ENCODE results near the gene PCYT1A. TPM values are rescaled to one million over a fixed set of nuclear protein-coding genes. Genes with fewer than 3 reads are reported as not detected.
A peak's percentile ranks its signal among the peaks of the same experiment; 100 is the strongest.
"Not testable (repeated sequence)": the region's sequence is repeated elsewhere in the genome, so short reads cannot be mapped to it uniquely, and the experiment has no call there.

PCYT1A gene
- polyA plus RNA-seq, 1 donor (not counting 4 experiments of a cell fraction or from before 2014, with no cell fraction given): 108 TPM

- H2AFZ ChIP-seq (ENCODE audit: control insufficient read depth, low read length): peak overlapping the region; percentile 82
- dilution Hi-C loops (cut with MboI; ENCODE audit: extremely low pct_ligation_motif_present, low sequenced_read_pairs): no loop called here
- H4K20me1 ChIP-seq (ENCODE audit: control insufficient read depth, extremely low read depth, insufficient read depth, low read length): no peaks in the 10 kb centered on the region
- H3K4me1 ChIP-seq (ENCODE audit: control insufficient read depth, extremely low read depth, insufficient read depth, low read length): peaks cover 31% of the 10 kb centered on the region
- no peaks in the 10 kb centered on the region for H3K9me3 ChIP-seq (ENCODE audit: control insufficient read depth, low read depth, low read length)
- H3K27me3 ChIP-seq (ENCODE audit: control insufficient read depth, extremely low read depth, insufficient read depth, low read length): no peaks in the 10 kb centered on the region
- H3K9me1 ChIP-seq (ENCODE audit: control insufficient read depth, extremely low read depth, insufficient read depth, low read length): no peaks in the 10 kb centered on the region
- peak overlapping the region; percentile 50 for H3K4me2 ChIP-seq (ENCODE audit: control insufficient read depth, extremely low read depth, insufficient read depth, low read depth, low read length)
- peaks cover 0 to 7% of the 10 kb centered on the region in 2 experiments for H3K36me3 ChIP-seq (ENCODE audit: control insufficient read depth in 2 of 2, extremely low read depth in 1 of 2, insufficient read depth in 2 of 2, low read length in 2 of 2)
- DNase-seq (ENCODE audit: low read depth, low spot score) (peak; percentile 67), FAIRE-seq (peak; percentile 80)
- H3K79me2 ChIP-seq (ENCODE audit: control insufficient read depth, insufficient read depth, low read length): peaks cover 7% of the 10 kb centered on the region
- no peak for TF ChIP-seq CTCF (optimal IDR thresholded peaks at IDR 0.05 in 1 of 3, IDR thresholded peaks at IDR 0.05 in 1 of 3, conservative IDR thresholded peaks at IDR 0.05 in 1 of 3; ENCODE audit: extremely low read depth in 1 of 3, insufficient read depth in 2 of 3, low read length in 3 of 3)
- no peak for TF ChIP-seq EZH2 (IDR thresholded peaks at IDR 0.05; ENCODE audit: low read length)
- H3K4me3 ChIP-seq (ENCODE audit: control insufficient read depth in 2 of 3, extremely low read depth in 1 of 3, insufficient read depth in 2 of 3, low read depth in 1 of 3, low read length in 3 of 3): no peak overlapping the region
- peak overlapping the region; percentile 54 for H3K9ac ChIP-seq (ENCODE audit: control insufficient read depth, extremely low read depth, insufficient read depth, low read length)
- peak overlapping the region; percentile 71 for H3K27ac ChIP-seq (ENCODE audit: control insufficient read depth, insufficient read depth, low read length)
Observed at GRCh38 chr3:196320137-196320536, 32.6 kb upstream of the PCYT1A start.

- Histone ChIP-seq H3K27ac (ENCODE audit: control insufficient read depth, insufficient read depth, low read length) (peak within 1 kb of the TSS; percentile 88), H3K4me2 (ENCODE audit: control insufficient read depth, extremely low read depth, insufficient read depth, low read depth, low read length) (peak within 1 kb of the TSS; percentile 62)
- no peak for FAIRE-seq
Observed at GRCh38 chr3:196317687-196318467, 30.4 kb upstream of the PCYT1A start, which contains the start of gene DYNLT2B. TSS of gene DYNLT2B (minus strand) at chr3:196318240. CDS start at chr3:196318152, 88 bp downstream.

GRCh38 chr3:196316799-196317686 is 29.5 kb upstream of the PCYT1A start:
- dilution Hi-C loops (cut with MboI; ENCODE audit: extremely low pct_ligation_motif_present, low sequenced_read_pairs); H3K9me3 ChIP-seq (ENCODE audit: control insufficient read depth, low read depth, low read length); DNase-seq (ENCODE audit: low read depth, low spot score); H4K20me1 ChIP-seq (ENCODE audit: control insufficient read depth, extremely low read depth, insufficient read depth, low read length); H3K36me3 ChIP-seq (ENCODE audit: control insufficient read depth in 2 of 2, extremely low read depth in 1 of 2, insufficient read depth in 2 of 2, low read length in 2 of 2); FAIRE-seq; H3K27me3 ChIP-seq (ENCODE audit: control insufficient read depth, extremely low read depth, insufficient read depth, low read length); H3K79me2 ChIP-seq (ENCODE audit: control insufficient read depth, insufficient read depth, low read length); H3K9me1 ChIP-seq (ENCODE audit: control insufficient read depth, extremely low read depth, insufficient read depth, low read length): not testable (repeated sequence)
- H3K4me2 ChIP-seq (ENCODE audit: control insufficient read depth, extremely low read depth, insufficient read depth, low read depth, low read length): peak overlapping the region; percentile 62
- H3K9ac ChIP-seq (ENCODE audit: control insufficient read depth, extremely low read depth, insufficient read depth, low read length): peak overlapping the region; percentile 92
- H2AFZ ChIP-seq (ENCODE audit: control insufficient read depth, low read length): peak overlapping the region; percentile 80
- H3K27ac ChIP-seq (ENCODE audit: control insufficient read depth, insufficient read depth, low read length): peak overlapping the region; percentile 88
- peaks cover 31% of the 10 kb centered on the region for H3K4me1 ChIP-seq (ENCODE audit: control insufficient read depth, extremely low read depth, insufficient read depth, low read length)
- peak overlapping the region; percentile 79 to 84 (median 82) for H3K4me3 ChIP-seq (ENCODE audit: control insufficient read depth in 2 of 3, extremely low read depth in 1 of 3, insufficient read depth in 2 of 3, low read depth in 1 of 3, low read length in 3 of 3)

More at GRCh38 chr3:196317687-196318467, 30.4 kb upstream of the PCYT1A start, which contains the start of gene DYNLT2B:
- no peaks in the 10 kb centered on the region for H3K9me1 ChIP-seq (ENCODE audit: control insufficient read depth, extremely low read depth, insufficient read depth, low read length)
- H3K9ac ChIP-seq (ENCODE audit: control insufficient read depth, extremely low read depth, insufficient read depth, low read length): peak within 1 kb of the TSS; percentile 92
- H3K4me1 ChIP-seq (ENCODE audit: control insufficient read depth, extremely low read depth, insufficient read depth, low read length): peaks cover 31% of the 10 kb centered on the region
- dilution Hi-C loops (cut with MboI; ENCODE audit: extremely low pct_ligation_motif_present, low sequenced_read_pairs): no loop called here
- H3K9me3 ChIP-seq (ENCODE audit: control insufficient read depth, low read depth, low read length): no peaks in the 10 kb centered on the region
- H3K36me3 ChIP-seq (ENCODE audit: control insufficient read depth in 2 of 2, extremely low read depth in 1 of 2, insufficient read depth in 2 of 2, low read length in 2 of 2): no peaks in the 10 kb centered on the region
- no peak for DNase-seq (ENCODE audit: low read depth, low spot score)
- H4K20me1 ChIP-seq (ENCODE audit: control insufficient read depth, extremely low read depth, insufficient read depth, low read length): no peaks in the 10 kb centered on the region
- TF ChIP-seq EZH2 (IDR thresholded peaks at IDR 0.05; ENCODE audit: low read length): no peak
- peak in 1 of 3 experiments; percentile 31 for TF ChIP-seq CTCF (optimal IDR thresholded peaks at IDR 0.05 in 1 of 3, IDR thresholded peaks at IDR 0.05 in 1 of 3, conservative IDR thresholded peaks at IDR 0.05 in 1 of 3; ENCODE audit: extremely low read depth in 1 of 3, insufficient read depth in 2 of 3, low read length in 3 of 3)
- peaks cover 7% of the 10 kb centered on the region for H3K79me2 ChIP-seq (ENCODE audit: control insufficient read depth, insufficient read depth, low read length)
- no peaks in the 10 kb centered on the region for H3K27me3 ChIP-seq (ENCODE audit: control insufficient read depth, extremely low read depth, insufficient read depth, low read length)
- H2AFZ ChIP-seq (ENCODE audit: control insufficient read depth, low read length): peak within 1 kb of the TSS; percentile 93
- peak within 1 kb of the TSS; percentile 79 to 84 (median 82) for H3K4me3 ChIP-seq (ENCODE audit: control insufficient read depth in 2 of 3, extremely low read depth in 1 of 3, insufficient read depth in 2 of 3, low read depth in 1 of 3, low read length in 3 of 3)

All from keratinocyte (primary cell).